HUES6 (cell line): ENCODE data around the gene ORC4.
"Not testable (repeated sequence)": the region's sequence is repeated elsewhere in the genome, so short reads cannot be mapped to it uniquely, and the experiment has no call there.

Source experiments
- H3K27ac ChIP-seq: 2 replicates; pipeline ENCODE4 v1.7.0; 2013; ENCODE audit warnings: low read depth, mild to moderate bottlenecking, low read length, inconsistent platforms
- H3K27me3 ChIP-seq: 2 replicates; pipeline ENCODE4 v1.6.1; 2013; ENCODE audit warnings: low read length; ENCODE audit not compliant: control insufficient read depth, insufficient read depth
- H3K36me3 ChIP-seq: 2 replicates; pipeline ENCODE4 v1.6.1; 2013; ENCODE audit warnings: low read length; ENCODE audit not compliant: control insufficient read depth, insufficient read depth
- H3K4me1 ChIP-seq: 2 replicates; pipeline ENCODE4 v1.6.1; 2013; ENCODE audit warnings: low read length; ENCODE audit not compliant: control insufficient read depth, insufficient read depth
- H3K4me3 ChIP-seq: 2 replicates; pipeline ENCODE4 v1.5.1; 2013; ENCODE audit warnings: low read depth, low read length
- H3K9ac ChIP-seq: one replicate; pipeline ENCODE4 v1.6.1; 2013; ENCODE audit warnings: mild to moderate bottlenecking, low read length
- H3K9me3 ChIP-seq: 2 replicates; pipeline ENCODE4 v1.6.1; 2013; ENCODE audit warnings: low read depth, low read length; ENCODE audit not compliant: control insufficient read depth, insufficient read depth

The ORC4 gene

GRCh38 chr2:148014616-148015015 lies 5.9 kb downstream of the ORC4 start:
- H3K9ac ChIP-seq, result no peak overlapping the region
- peaks cover 4% of the 10 kb centered on the region; the same call in 1 of the 2 replicates for H3K9me3 ChIP-seq
- H3K4me3 ChIP-seq, result no peak overlapping the region
- H3K27ac ChIP-seq, result no peak overlapping the region
- no peaks in the 10 kb centered on the region; the same call in none of the 2 replicates for H3K36me3 ChIP-seq
- H3K4me1 ChIP-seq, result peaks cover 8% of the 10 kb centered on the region
- H3K27me3 ChIP-seq, result no peaks in the 10 kb centered on the region

GRCh38 chr2:148013876-148014275 lies 6.7 kb downstream of the ORC4 start:
- H3K9ac ChIP-seq, result no peak overlapping the region
- H3K27me3 ChIP-seq, result no peaks in the 10 kb centered on the region
- peaks cover 8% of the 10 kb centered on the region for H3K4me1 ChIP-seq
- peaks cover 7% of the 10 kb centered on the region; the same call in 1 of the 2 replicates for H3K9me3 ChIP-seq
- no peak overlapping the region for H3K4me3 ChIP-seq
- no peak overlapping the region for H3K27ac ChIP-seq
- no peaks in the 10 kb centered on the region; the same call in none of the 2 replicates for H3K36me3 ChIP-seq

GRCh38 chr2:148008411-148008810 lies 12.1 kb downstream of the ORC4 start:
- H3K9ac ChIP-seq, H3K4me3 ChIP-seq, H3K27me3 ChIP-seq, H3K27ac ChIP-seq, H3K36me3 ChIP-seq, H3K4me1 ChIP-seq: not testable (repeated sequence)
- H3K9me3 ChIP-seq, result peaks cover 12% of the 10 kb centered on the region; the same call in 1 of the 2 replicates

GRCh38 chr2:148007219-148007900 lies 13.2 kb downstream of the ORC4 start:
- Histone ChIP-seq H3K4me3 (no peak overlapping the region), H3K4me1 (no peaks in the 10 kb centered on the region), H3K27me3 (no peaks in the 10 kb centered on the region), H3K27ac (no peak overlapping the region), H3K36me3 (no peaks in the 10 kb centered on the region; the same call in 1 of the 2 replicates), H3K9me3 (peaks cover 12% of the 10 kb centered on the region; the same call in 1 of the 2 replicates), H3K9ac (no peak overlapping the region)

DNA sequence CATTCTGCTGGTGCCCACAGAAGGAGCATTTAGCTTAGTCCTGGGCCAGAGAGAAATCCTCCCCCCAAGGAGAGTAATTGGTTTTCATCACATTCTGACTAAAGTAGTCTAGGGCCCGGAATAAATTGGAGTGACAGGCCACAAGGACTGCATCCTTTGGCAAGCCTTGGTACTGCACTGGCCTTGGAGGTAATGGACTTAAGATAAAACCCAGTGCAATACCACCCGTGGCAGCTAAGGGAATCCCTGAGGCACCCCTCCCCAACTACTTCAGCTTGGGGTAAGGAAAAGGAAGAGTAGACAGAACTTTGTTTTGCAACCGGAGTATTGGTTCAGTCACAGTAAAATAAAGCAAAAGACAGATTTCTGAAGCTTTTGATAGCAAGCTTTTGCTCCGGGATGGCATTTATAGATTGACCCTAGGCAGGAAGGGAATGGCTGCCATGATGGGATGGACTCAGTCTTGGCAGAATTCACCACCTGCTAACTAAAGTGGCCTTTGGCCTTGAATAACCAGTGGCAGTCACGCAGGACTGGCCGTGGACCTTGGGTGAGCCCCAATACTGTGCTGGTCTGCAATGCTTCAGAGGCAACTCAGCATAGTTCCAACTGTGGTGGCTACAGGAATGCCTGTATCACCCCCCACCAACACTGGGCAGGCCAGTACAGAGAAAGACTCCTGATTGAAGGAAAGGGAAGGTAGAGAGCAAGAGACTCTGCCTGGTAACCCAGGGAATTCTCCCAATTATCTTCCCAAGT lies 14.1 kb downstream of the ORC4 start:
- no peaks in the 10 kb centered on the region for H3K36me3 ChIP-seq
- peaks cover 12% of the 10 kb centered on the region; the same call in 1 of the 2 replicates for H3K9me3 ChIP-seq
- H3K9ac ChIP-seq, result no peak overlapping the region
- H3K4me3 ChIP-seq, result no peak overlapping the region
- H3K27ac ChIP-seq, result no peak overlapping the region
- H3K27me3 ChIP-seq, result no peaks in the 10 kb centered on the region
- H3K4me1 ChIP-seq, result no peaks in the 10 kb centered on the region

DNA sequence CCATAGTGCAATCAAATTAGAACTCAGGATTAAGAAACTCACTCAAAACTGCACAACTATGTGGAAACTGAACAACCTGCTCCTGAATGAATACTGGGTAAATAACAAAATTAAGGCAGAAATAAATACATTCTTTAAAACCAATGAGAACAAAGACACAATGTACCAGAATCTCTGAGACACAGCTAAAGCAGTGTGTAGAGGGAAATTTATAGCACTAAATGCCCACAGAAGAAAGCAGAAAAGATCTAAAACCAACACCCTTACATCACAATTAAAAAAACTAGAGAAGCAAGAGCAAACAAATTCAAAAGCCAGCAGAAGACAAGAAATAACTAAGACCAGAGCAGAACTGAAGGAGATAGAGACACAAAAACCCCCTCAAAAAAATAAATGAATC lies 18.1 kb downstream of the ORC4 start:
- not testable (repeated sequence) for H3K27me3 ChIP-seq, H3K36me3 ChIP-seq, H3K4me1 ChIP-seq, H3K9me3 ChIP-seq, H3K27ac ChIP-seq, H3K9ac ChIP-seq, H3K4me3 ChIP-seq

DNA sequence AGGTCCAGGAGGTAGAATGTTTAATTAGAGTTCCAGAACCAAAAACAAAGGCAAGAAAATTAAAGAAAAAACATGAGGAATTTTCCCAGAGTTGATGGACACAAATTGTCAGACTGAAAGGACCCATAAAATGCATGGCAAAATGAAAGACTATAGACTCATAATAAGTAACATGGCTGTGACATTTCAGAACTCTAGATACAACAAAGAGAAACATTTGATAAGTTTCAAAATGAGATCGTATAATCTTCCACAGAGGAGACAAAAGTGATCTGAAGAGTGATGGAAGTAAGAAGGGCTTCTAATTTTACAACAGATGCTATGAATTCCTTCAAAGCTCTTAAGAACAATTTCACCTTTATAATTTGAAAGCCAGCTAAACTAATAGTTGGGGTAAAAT lies 20.4 kb downstream of the ORC4 start:
- no peak overlapping the region for H3K27ac ChIP-seq

GRCh38 chr2:147999126-147999525 lies 21.4 kb downstream of the ORC4 start:
- Histone ChIP-seq H3K27ac (no peak overlapping the region), H3K36me3 (peaks cover 23% of the 10 kb centered on the region), H3K4me1 (peaks cover 9% of the 10 kb centered on the region; the same call in 1 of the 2 replicates), H3K4me3 (no peak overlapping the region), H3K9ac (no peak overlapping the region), H3K27me3 (no peaks in the 10 kb centered on the region), H3K9me3 (peaks cover 22% of the 10 kb centered on the region)

More for the DNA sequence above, 20.4 kb downstream of the ORC4 start:
- Histone ChIP-seq H3K4me1 (peaks cover 9% of the 10 kb centered on the region; the same call in 1 of the 2 replicates), H3K4me3 (no peak overlapping the region), H3K9ac (no peak overlapping the region), H3K9me3 (peaks cover 18% of the 10 kb centered on the region), H3K36me3 (peaks cover 21% of the 10 kb centered on the region), H3K27me3 (no peaks in the 10 kb centered on the region)

DNA sequence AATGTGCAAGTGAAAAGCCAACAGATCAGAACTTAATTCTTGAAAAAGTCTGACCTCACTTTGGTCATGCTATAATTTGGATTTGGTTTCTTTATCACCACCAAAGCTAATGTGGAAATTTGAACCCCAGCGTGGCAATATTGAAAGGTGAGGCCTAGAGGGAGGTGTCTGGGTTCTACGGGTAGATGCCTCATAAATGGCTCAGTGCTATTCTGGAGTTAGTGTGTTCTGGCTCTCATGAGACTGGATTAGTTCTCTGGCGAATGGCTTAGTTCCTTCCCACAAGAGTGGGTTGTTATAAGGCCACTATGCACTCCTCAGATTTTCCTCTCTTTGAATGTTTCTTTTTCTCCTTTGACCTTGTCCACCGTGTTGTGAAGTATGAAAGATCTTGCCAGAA lies 22.3 kb downstream of the ORC4 start:
- Histone ChIP-seq H3K27me3 (no peaks in the 10 kb centered on the region), H3K9ac (no peak overlapping the region), H3K4me1 (peaks cover 9% of the 10 kb centered on the region; the same call in 1 of the 2 replicates), H3K36me3 (peaks cover 23% of the 10 kb centered on the region), H3K4me3 (no peak overlapping the region), H3K27ac (no peak overlapping the region), H3K9me3 (peaks cover 22% of the 10 kb centered on the region)

DNA sequence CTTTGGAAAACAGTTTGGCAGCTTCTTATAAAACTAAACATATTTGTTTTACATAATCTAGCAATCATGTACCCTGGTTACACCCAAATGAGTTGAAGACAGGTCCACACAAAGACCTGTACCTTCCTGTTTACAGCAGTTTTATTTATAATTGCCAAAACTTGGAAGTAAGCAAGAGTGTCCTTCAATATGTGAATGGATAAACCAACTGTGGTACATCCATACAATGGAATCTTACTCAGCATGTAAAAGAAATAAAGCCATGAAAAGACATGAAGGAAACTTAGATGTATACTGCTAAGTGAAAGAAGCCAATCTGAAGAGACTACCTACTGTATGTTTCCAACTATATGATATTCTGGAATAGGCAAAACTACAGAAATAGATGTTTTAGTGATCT lies 23.7 kb downstream of the ORC4 start:
- Histone ChIP-seq H3K4me3 (no peak overlapping the region), H3K27ac (no peak overlapping the region), H3K36me3 (peaks cover 23% of the 10 kb centered on the region), H3K9ac (no peak overlapping the region), H3K4me1 (peaks cover 9% of the 10 kb centered on the region; the same call in 1 of the 2 replicates), H3K27me3 (no peaks in the 10 kb centered on the region), H3K9me3 (peaks cover 24% of the 10 kb centered on the region)

GRCh38 chr2:147994965-147995364 lies 25.6 kb downstream of the ORC4 start:
- not testable (repeated sequence) for H3K27me3 ChIP-seq, H3K4me1 ChIP-seq, H3K27ac ChIP-seq, H3K4me3 ChIP-seq, H3K9ac ChIP-seq
- peaks cover 24% of the 10 kb centered on the region for H3K9me3 ChIP-seq
- peaks cover 23% of the 10 kb centered on the region for H3K36me3 ChIP-seq
